Raji (cell line): Measurements from ENCODE around the gene LRRC4C.

Experiments used
- POLR2A ChIP-seq: IDR thresholded peaks from 2 replicates; pipeline ENCODE4 v1.6.1; 2011; ENCODE audit warnings: low read depth, low read length, control low read depth; ENCODE audit not compliant: insufficient read depth

The LRRC4C gene

GRCh38 chr11:41446107-41446506, 13.3 kb downstream of the LRRC4C start:
- TF ChIP-seq POLR2A: no peak

- TF ChIP-seq POLR2A: no peak
These were observed 22.4 kb downstream of the LRRC4C start for GRCh38 chr11:41437006-41437490.

DNA sequence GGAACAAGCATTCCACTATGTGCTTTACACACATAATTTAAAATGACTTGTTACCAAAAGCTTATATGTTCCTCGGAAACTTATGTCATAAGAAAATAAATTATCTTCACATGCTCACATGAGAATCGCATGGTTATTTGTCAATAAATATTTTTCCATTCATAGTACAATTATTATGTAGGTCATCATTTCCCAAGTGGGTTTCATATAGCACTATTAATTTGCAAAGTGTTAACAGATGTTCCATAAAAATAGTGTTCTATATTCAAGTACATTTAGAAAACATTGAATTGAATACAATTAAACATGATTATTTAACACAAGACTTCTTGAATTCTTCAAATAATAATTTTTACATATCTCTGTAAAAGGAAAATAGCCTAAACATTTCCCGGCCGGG, 23.9 kb downstream of the LRRC4C start:
- no peak for TF ChIP-seq POLR2A

GRCh38 chr11:41431784-41432183, 27.7 kb downstream of the LRRC4C start:
- no peak for TF ChIP-seq POLR2A

DNA sequence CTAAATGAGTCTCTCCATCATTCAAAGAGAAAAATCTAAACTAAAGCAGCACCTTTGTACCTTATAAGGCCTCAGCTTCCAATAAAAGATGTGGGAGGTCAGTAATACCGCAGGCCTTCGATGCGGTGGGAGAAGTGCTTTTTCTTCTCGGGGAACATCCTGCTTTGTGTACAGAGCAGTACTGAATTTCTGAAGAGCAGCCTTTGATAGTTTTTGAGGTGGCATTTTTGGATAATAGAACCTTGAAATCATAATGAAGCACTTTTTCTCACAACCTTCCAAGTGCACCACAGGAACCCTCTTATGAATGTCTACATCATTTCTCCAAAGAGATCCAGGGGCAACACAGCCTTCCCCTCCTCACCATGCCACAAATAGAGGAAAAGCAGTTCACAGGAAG, 39.6 kb downstream of the LRRC4C start:
- no peak for TF ChIP-seq POLR2A

DNA sequence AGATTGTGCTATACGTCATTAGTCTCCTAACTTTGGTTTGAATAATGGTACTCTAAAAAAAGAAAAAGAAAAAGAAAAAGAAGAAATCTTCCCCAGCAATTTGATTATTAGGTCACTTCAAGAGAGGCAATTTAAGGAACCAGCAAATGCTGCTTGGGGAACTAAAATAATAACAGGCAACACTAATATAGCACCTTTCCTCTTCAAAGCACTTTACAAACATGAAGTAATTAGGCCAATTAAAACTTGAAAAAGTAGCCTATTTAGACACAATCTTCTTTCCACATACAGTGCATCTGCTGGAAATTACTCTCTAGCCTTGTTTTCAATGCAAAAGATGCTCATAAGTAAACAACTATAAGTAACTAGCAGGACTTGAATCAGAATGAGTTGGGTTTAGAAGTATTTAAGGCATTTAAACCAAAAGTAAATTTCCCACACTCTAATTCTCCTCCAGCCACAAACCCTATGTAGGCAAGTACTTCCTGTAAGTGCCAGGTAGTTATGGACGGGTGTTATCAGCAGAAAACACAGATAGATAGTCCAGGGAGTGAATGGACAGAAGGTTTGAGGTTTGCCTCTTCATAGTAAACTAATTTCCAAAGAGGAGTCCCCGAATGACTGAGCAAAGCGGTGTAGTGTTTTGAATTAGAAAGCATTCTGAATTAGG, 44.5 kb downstream of the LRRC4C start:
- TF ChIP-seq POLR2A: no peak

DNA sequence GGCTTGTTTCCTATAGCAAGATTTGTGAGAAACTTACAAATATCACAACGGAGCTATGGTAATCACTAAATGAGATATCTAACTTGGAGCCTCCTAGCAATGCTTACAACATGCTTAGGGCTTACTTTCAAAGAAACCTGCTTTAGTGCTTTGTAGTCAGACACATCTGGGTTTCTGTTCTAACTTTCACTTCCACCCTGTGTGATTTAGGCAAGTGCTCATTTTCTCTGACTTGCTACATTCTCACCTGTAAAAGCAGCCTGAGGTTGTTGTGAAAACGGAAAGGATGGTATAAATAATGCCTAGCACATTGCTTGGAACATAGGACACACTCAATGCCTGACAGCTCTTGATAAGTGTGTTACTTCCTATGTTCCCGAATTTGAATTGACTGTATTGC, 45.6 kb downstream of the LRRC4C start:
- no peak for TF ChIP-seq POLR2A

DNA sequence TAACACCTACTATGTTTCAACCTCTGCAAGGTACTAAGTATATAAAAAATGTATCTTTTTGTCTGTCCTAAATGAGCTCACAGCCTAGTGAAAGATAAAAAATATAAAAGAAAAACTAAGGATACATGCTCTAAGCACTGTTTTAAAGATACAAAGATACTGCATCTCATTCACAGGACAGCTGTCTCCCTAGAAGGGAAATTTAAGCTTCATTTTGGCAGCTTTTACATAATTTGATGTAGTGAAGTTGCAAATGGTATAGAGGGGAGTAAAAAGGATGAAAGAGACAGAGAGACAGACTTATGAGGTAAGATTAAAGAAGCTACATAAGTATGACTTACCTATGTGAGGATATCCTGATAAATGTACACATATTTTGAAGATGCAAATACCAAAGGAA, 53.6 kb downstream of the LRRC4C start:
- no peak for TF ChIP-seq POLR2A

- no peak for TF ChIP-seq POLR2A
These were observed 55.3 kb downstream of the LRRC4C start for GRCh38 chr11:41404109-41404508.

- TF ChIP-seq POLR2A: no peak
These were observed 56.0 kb downstream of the LRRC4C start for GRCh38 chr11:41403458-41403857.

GRCh38 chr11:41400819-41401382, 58.6 kb downstream of the LRRC4C start:
- TF ChIP-seq POLR2A: no peak

GRCh38 chr11:41400124-41400523, 59.3 kb downstream of the LRRC4C start:
- no peak for TF ChIP-seq POLR2A

GRCh38 chr11:41399323-41399722, 60.1 kb downstream of the LRRC4C start:
- no peak for TF ChIP-seq POLR2A

DNA sequence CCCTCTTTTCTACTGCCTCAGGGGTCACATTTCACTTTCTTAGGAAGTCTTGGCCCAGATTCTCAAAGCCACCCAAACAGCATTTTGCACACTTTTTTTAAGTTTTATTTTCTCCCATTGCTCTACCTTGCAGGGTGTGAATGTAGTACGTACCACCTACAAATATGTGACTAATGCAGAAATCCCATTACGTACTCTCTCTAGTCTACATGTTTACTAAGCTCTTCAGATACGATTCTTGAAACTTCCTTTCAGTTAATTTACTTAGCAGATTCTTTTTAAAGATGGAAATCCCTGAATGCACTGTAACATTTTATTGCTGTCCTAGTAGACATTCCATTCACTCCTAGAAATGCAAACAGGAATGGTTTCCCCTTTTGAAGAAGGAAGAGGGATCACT, 61.3 kb downstream of the LRRC4C start:
- no peak for TF ChIP-seq POLR2A

- TF ChIP-seq POLR2A: no peak
These were observed 64.8 kb downstream of the LRRC4C start for GRCh38 chr11:41394521-41395195.

- TF ChIP-seq POLR2A: no peak
These were observed 66.9 kb downstream of the LRRC4C start for GRCh38 chr11:41392596-41392995.
